Uterus (tissue), 4 donors: ENCODE results near the gene RUFY1. TPM values are rescaled to one million over a fixed set of nuclear protein-coding genes. Genes with fewer than 3 reads are reported as not detected.
A peak's percentile ranks its signal among the peaks of the same experiment; 100 is the strongest.

ENCODE experiments used
- DNase-seq, 2 donors: peaks; one replicate each; pipeline ENCODE4 v3.0.0-alpha.2; 2019 to 2020
- H3K27ac ChIP-seq, 2 donors: fragments of 200-600 bp; sonication (generic); 1 replicate in 1 of 2; 2 replicates in 1 of 2; pipeline ENCODE4 v1.5.1; 2016 to 2018
- H3K27me3 ChIP-seq, 2 donors: fragments of 200-600 bp; sonication (generic); one replicate each; pipeline ENCODE4 v1.5.1; 2018 to 2019; ENCODE audit warnings: control low read depth in 1 of 2
- H3K36me3 ChIP-seq, 2 donors: fragments of 200-600 bp; sonication (generic); one replicate each; pipeline ENCODE4 v1.5.1; 2019; ENCODE audit warnings: control low read depth in 1 of 2
- H3K4me1 ChIP-seq, 2 donors: fragments of 200-600 bp; sonication (generic); one replicate each; pipeline ENCODE4 v1.5.1; 2018 to 2019; ENCODE audit warnings: control low read depth in 1 of 2
- H3K4me3 ChIP-seq, 2 donors: fragments of 200-600 bp; sonication (generic); 1 replicate in 1 of 2; 2 replicates in 1 of 2; pipeline ENCODE4 v1.5.1; 2018 to 2019; ENCODE audit warnings: mild to moderate bottlenecking in 1 of 2
- H3K9me3 ChIP-seq, 2 donors: fragments of 200-600 bp; sonication (generic); one replicate each; pipeline ENCODE4 v1.5.1; 2019; ENCODE audit warnings: control low read depth in 1 of 2
- CTCF ChIP-seq, 4 experiments: fragments of 200-600 bp in 2 of 4; fragments of 450-650 bp in 2 of 4; sonication (generic) in 2 of 4; IDR thresholded peaks; one replicate each; pipeline ENCODE4 v1.5.1; 2016 to 2019; ENCODE audit warnings: antibody characterized with exemption in 4 of 4, mild to moderate bottlenecking in 2 of 4, moderate library complexity in 1 of 4
- POLR2A ChIP-seq, 2 donors: fragments of 450-650 bp; IDR thresholded peaks; one replicate each; pipeline ENCODE4 v1.6.1; 2016; ENCODE audit warnings: antibody characterized with exemption in 2 of 2, mild to moderate bottlenecking in 1 of 2, moderate library complexity in 1 of 2
- intact Hi-C: fragments of 100-400 bp; cut with DNase I; formaldehyde crosslinking; loops from one replicate; pipeline ENCODE4 v1.15.1; 2023; ENCODE audit warnings: low total_unique reads
- total RNA-seq, 4 donors: library from RNA; depleted of rRNA in 3 of 4; stranded (reverse); fragments of >200 nt in 3 of 4; gene quantifications; one replicate each; pipeline versions ENCODE4 v1.1.0 to v1.2.4, GENCODE V29; 2014 to 2023
- donor health status: DM: yes; HTN: yes; CAD: no.

The RUFY1 gene
- total RNA-seq, 4 donors from 2014 or later = 8.2 to 59.2 (median 42.1) TPM

GRCh38 chr5:179606071-179606909, 55.9 kb downstream of the RUFY1 start:
- Histone ChIP-seq H3K36me3 (no peaks in the 10 kb centered on the region), H3K27me3 (no peaks in the 10 kb centered on the region), H3K4me1 (no peaks in the 10 kb centered on the region), H3K9me3 (no peaks in the 10 kb centered on the region), H3K27ac (no peak overlapping the region), H3K4me3 (no peak overlapping the region)
- intact Hi-C loops = no loop called here
- no peak for TF ChIP-seq POLR2A (IDR thresholded peaks at IDR 0.05)
- no peak for TF ChIP-seq CTCF (IDR thresholded peaks at IDR 0.05)
- no peak for DNase-seq

- Histone ChIP-seq H3K27me3 (no peaks in the 10 kb centered on the region), H3K36me3 (no peaks in the 10 kb centered on the region), H3K27ac (no peak overlapping the region), H3K4me1 (no peaks in the 10 kb centered on the region), H3K9me3 (no peaks in the 10 kb centered on the region), H3K4me3 (no peak overlapping the region)
- DNase-seq = no peak
- TF ChIP-seq POLR2A (IDR thresholded peaks at IDR 0.05) (no peak), CTCF (IDR thresholded peaks at IDR 0.05) (no peak)
- intact Hi-C loops = no loop called here
Measured at GRCh38 chr5:179606910-179607159, 56.5 kb downstream of the RUFY1 start.

- DNase-seq = no peak
- intact Hi-C loops = no loop called here
- Histone ChIP-seq H3K27me3 (no peaks in the 10 kb centered on the region), H3K27ac (peak overlapping the region in 1 of 2 donors; percentile 7), H3K9me3 (no peaks in the 10 kb centered on the region), H3K4me1 (no peaks in the 10 kb centered on the region), H3K4me3 (no peak overlapping the region), H3K36me3 (no peaks in the 10 kb centered on the region)
- TF ChIP-seq CTCF (IDR thresholded peaks at IDR 0.05) (no peak), POLR2A (IDR thresholded peaks at IDR 0.05) (no peak)
Measured at GRCh38 chr5:179607160-179607931, 57.0 kb downstream of the RUFY1 start.

GRCh38 chr5:179608131-179608581, 57.8 kb downstream of the RUFY1 start:
- TF ChIP-seq POLR2A (IDR thresholded peaks at IDR 0.05) (no peak), CTCF (IDR thresholded peaks at IDR 0.05) (no peak)
- intact Hi-C loops = no loop called here
- no peaks in the 10 kb centered on the region for H3K36me3 ChIP-seq
- no peaks in the 10 kb centered on the region for H3K4me1 ChIP-seq
- no peak for DNase-seq
- no peaks in the 10 kb centered on the region for H3K9me3 ChIP-seq
- no peaks in the 10 kb centered on the region for H3K27me3 ChIP-seq
- H3K4me3 ChIP-seq = no peak overlapping the region
- H3K27ac ChIP-seq = peak overlapping the region in 1 of 2 donors; percentile 7

- intact Hi-C loops = no loop called here
- no peaks in the 10 kb centered on the region for H3K36me3 ChIP-seq
- no peak overlapping the region for H3K27ac ChIP-seq
- no peaks in the 10 kb centered on the region for H3K9me3 ChIP-seq
- H3K4me1 ChIP-seq = no peaks in the 10 kb centered on the region
- no peaks in the 10 kb centered on the region for H3K27me3 ChIP-seq
- DNase-seq = no peak
- TF ChIP-seq CTCF (IDR thresholded peaks at IDR 0.05) = no peak
- no peak overlapping the region for H3K4me3 ChIP-seq
Measured at GRCh38 chr5:179609834-179610108, 59.4 kb downstream of the RUFY1 start.
